BLaER1 treated with 17β-estradiol and CSF1 and Interleukin-3, amounts not matched to agents 10 nM and 100 nM (cell line): Measurements from ENCODE around the gene ATP11A.
"Not testable (repeated sequence)": the region's sequence is repeated elsewhere in the genome, so short reads cannot be mapped to it uniquely, and the experiment has no call there.

Experiments
- H3K27ac ChIP-seq, 11 experiments: shearing (Covaris generic); formaldehyde crosslinking; 2 replicates each; pipeline ENCODE4 v1.8.1; 2022
- H3K27me3 ChIP-seq, 11 experiments: shearing (Covaris generic); formaldehyde crosslinking; 2 replicates each; pipeline ENCODE4 v1.8.1; 2022
- H3K36me3 ChIP-seq, 11 experiments: shearing (Covaris generic); formaldehyde crosslinking; 2 replicates each; pipeline ENCODE4 v1.8.1; 2022
- H3K4me1 ChIP-seq, 10 experiments: shearing (Covaris generic); formaldehyde crosslinking; 2 replicates each; pipeline ENCODE4 v1.8.1; 2022
- H3K4me2 ChIP-seq, 11 experiments: shearing (Covaris generic); formaldehyde crosslinking; 2 replicates each; pipeline ENCODE4 v1.8.1; 2022
- H3K4me3 ChIP-seq, 10 experiments: shearing (Covaris generic); formaldehyde crosslinking; 2 replicates each; pipeline ENCODE4 v1.8.1; 2022
- H3K9ac ChIP-seq, 11 experiments: shearing (Covaris generic); formaldehyde crosslinking; 2 replicates each; pipeline ENCODE4 v1.8.1; 2022
- H3K9me3 ChIP-seq, 11 experiments: shearing (Covaris generic); formaldehyde crosslinking; replicated peaks in 1 of 11; 2 replicates each; pipeline ENCODE4 v1.8.1; 2022
- H4K20me1 ChIP-seq, 11 experiments: shearing (Covaris generic); formaldehyde crosslinking; 2 replicates each; pipeline ENCODE4 v1.8.1; 2022
- Cebpa-rat ChIP-seq, 11 experiments: shearing (Covaris generic); IDR thresholded peaks; 2 replicates each; pipeline ENCODE4 v1.8.1; 2022

Gene ATP11A

DNA sequence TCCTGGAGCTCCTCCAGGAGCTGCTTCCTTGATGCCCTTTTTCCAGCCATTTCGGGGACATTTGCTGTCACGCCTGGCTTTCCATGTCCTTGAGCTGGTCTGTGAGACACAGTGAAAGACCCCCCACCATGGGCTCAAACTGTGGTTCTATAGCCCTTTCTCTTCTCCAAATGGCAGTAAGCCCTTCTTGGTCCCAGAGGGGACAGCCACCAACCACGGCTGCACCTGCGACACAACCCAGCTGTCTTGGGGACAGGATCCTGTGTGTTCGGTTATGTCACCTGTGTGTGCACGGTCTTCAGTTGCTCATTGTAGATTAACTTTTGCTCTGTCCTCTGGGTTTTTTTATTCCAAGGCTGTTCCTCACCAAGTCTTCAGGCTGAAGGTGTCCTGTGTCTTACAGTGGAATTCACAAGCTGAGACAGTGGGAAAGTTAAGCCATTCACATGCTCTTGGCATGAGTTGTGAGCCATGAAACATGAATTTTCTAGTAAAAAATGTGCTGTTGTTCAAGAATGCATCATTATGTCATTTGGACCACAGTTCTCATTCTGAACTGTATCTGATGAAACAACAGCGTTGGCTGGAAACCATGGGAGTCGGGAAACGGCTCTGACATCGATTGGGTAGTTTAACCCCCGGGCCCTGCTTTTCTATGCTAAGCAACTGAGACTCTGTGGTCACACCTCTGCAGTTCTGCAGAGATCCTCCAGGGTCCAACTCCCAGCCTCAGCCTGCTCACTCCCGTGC, 149.7 kb downstream of the ATP11A start:
- H3K9me3 ChIP-seq, result peaks cover 0 to 14% (median 3%) of the 10 kb centered on the region in 11 experiments; a peak in 11 of 22 replicates
- peaks cover 81 to 100% (median 93%) of the 10 kb centered on the region in 11 experiments for H3K36me3 ChIP-seq
- no peak overlapping the region for H3K4me3 ChIP-seq
- H3K27ac ChIP-seq, result no peak overlapping the region
- H3K9ac ChIP-seq, result no peak overlapping the region
- peak overlapping the region in 5 of 11 experiments; percentile 19 to 55 (median 50); a peak in 10 of 22 replicates for H3K4me2 ChIP-seq
- peaks cover 0 to 78% (median 18%) of the 10 kb centered on the region in 11 experiments; a peak in 15 of 22 replicates for H4K20me1 ChIP-seq
- TF ChIP-seq Cebpa-rat (IDR thresholded peaks at IDR 0.05), result no peak
- peaks cover 0 to 14% (median 5%) of the 10 kb centered on the region in 10 experiments; a peak in 10 of 20 replicates for H3K4me1 ChIP-seq
- H3K27me3 ChIP-seq, result no peaks in the 10 kb centered on the region

DNA sequence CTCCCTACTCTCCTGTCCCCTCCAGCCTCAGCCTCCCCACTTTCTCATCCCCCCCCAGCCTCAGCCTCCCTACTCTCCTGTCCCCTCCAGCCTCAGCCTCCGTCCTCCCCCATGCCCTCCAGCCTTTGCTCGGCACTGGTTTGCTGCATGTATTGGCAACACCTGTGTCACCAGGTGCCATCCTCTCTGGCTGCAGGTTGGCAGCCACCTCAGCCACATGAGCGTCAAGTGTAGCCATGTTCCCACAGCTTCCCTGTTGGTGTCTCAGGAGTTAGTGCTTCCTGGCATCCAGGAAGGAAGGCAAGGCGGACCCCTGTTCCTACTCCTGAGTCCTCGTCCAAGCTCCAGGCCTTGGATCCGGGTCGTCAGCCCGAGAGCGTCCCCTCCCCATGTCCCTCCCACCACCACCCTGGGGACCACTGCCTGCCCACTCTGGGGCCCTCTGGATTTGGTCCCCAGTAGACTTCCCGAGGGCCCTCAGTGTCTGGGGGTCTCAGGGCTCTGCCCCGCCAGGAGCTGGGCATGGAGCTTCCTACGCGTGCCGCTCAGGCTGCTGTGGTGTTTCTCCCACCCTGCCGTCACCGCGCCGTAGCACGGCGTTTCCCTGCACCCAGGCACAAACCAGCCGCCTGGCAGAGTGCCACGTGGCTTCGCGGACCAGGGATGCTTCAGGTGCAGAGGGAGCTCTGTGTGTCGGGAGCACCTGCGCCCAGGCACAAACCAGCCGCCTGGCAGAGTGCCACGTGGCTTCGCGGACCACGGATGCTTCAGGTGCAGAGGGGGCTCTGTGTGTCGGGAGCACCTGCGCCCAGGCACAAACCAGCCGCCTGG, 150.8 kb downstream of the ATP11A start:
- no peaks in the 10 kb centered on the region for H3K27me3 ChIP-seq
- peaks cover 77 to 100% (median 91%) of the 10 kb centered on the region in 11 experiments for H3K36me3 ChIP-seq
- peaks cover 0 to 24% (median 9%) of the 10 kb centered on the region in 11 experiments; a peak in 11 of 22 replicates for H3K9me3 ChIP-seq
- peaks cover 0 to 14% (median 5%) of the 10 kb centered on the region in 10 experiments; a peak in 10 of 20 replicates for H3K4me1 ChIP-seq
- no peak overlapping the region for H3K9ac ChIP-seq
- peaks cover 0 to 72% (median 15%) of the 10 kb centered on the region in 11 experiments; a peak in 15 of 22 replicates for H4K20me1 ChIP-seq
- H3K27ac ChIP-seq, result no peak overlapping the region
- H3K4me2 ChIP-seq, result no peak overlapping the region
- no peak overlapping the region for H3K4me3 ChIP-seq
- TF ChIP-seq Cebpa-rat (IDR thresholded peaks at IDR 0.05), result no peak

DNA sequence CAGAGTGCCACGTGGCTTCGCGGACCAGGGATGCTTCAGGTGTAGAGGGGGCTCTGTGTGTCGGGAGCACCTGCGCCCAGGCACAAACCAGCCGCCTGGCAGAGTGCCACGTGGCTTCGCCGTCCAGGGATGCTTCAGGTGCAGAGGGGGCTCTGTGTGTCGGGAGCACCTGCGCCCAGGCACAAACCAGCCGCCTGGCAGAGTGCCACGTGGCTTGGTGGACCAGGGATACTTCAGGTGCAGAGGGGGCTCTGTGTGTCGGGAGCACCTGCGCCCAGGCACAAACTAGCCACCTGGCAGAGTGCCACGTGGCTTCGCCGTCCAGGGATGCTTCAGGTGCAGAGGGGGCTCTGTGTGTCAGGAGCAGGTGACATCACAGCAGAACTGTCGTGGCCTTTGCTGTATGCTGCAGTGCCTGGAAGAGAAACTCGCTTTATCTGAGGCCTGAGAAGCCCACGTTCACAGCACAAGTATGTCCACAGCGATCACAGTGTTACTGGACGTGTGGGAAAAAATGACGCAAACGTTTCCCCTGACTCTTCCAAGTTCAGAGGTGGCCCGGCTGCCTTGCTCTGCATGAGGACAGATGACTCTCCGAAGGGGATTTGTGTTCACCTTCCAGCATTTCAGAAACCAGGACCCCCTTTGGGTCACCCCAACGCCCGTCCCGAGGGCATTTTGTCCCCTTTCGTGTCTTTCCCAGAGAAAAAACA, 151.6 kb downstream of the ATP11A start:
- not testable (repeated sequence) for H3K4me2 ChIP-seq, H3K9ac ChIP-seq, H3K27me3 ChIP-seq, H3K4me3 ChIP-seq, H3K27ac ChIP-seq
- H3K4me1 ChIP-seq, result peaks cover 0 to 14% (median 5%) of the 10 kb centered on the region in 10 experiments; a peak in 10 of 20 replicates
- H4K20me1 ChIP-seq, result peaks cover 0 to 69% (median 14%) of the 10 kb centered on the region in 11 experiments; a peak in 15 of 22 replicates
- peaks cover 78 to 100% (median 91%) of the 10 kb centered on the region in 11 experiments for H3K36me3 ChIP-seq
- H3K9me3 ChIP-seq, result peaks cover 0 to 31% (median 14%) of the 10 kb centered on the region in 11 experiments; a peak in 14 of 22 replicates

DNA sequence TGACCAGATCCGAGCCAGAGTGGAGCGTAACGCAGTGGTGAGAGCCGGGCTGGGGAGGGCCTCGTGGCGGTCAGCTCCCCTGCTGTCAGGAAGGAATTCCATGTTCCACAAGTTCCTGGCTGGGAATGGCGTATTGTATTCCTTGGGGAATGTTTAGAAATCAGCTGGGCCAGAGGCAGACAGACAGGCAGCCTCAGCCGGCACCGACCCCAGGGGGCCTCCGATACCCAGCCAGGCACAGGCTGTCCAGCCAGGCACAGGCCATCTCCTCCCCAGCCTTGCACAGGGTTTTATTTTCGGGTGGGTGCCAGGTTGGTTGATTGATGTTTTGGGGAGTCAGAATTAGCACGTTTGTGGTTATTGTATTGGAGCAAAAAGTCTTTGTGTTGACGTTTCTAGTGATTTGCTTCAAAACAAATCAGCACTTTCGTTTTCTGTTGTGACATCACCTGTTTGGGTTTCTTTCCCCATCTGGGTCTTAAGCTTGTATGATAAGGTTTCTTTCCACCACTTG, 152.6 kb downstream of the ATP11A start:
- Histone ChIP-seq H3K9me3 (peaks cover 0 to 41% (median 24%) of the 10 kb centered on the region in 11 experiments; a peak in 17 of 22 replicates), H3K4me3 (no peak overlapping the region), H4K20me1 (peaks cover 0 to 61% (median 14%) of the 10 kb centered on the region in 11 experiments; a peak in 14 of 22 replicates), H3K27ac (no peak overlapping the region), H3K9ac (no peak overlapping the region), H3K27me3 (no peaks in the 10 kb centered on the region), H3K4me1 (peaks cover 0 to 14% (median 5%) of the 10 kb centered on the region in 10 experiments; a peak in 10 of 20 replicates), H3K4me2 (no peak overlapping the region), H3K36me3 (peaks cover 78 to 100% (median 91%) of the 10 kb centered on the region in 11 experiments)
- no peak for TF ChIP-seq Cebpa-rat (IDR thresholded peaks at IDR 0.05)

DNA sequence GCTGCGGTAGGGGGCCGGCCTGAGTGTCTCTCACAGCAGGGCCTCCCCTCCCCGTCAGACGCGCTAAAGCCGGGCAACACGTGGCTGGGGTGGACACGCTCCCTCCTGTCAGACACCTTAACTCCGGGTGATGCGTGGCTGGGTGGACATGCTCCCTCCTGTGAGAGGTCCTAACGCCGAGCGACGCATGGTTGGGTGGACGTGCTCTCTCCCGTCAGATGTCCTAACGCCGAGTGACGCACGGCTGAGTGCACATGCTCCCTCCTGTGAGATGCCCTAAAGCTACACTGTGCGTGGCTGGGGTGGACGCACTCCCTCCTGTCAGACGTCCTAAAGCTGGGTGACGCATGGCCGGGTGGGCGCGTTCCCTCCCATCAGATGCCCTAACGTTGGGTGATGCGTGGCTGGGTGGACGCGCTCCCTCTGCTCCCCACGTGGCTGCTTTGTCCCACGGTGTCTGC, 153.1 kb downstream of the ATP11A start:
- H3K27me3 ChIP-seq, result no peaks in the 10 kb centered on the region
- H3K9me3 ChIP-seq, result peaks cover 0 to 45% (median 29%) of the 10 kb centered on the region in 11 experiments; a peak in 17 of 22 replicates
- no peak overlapping the region for H3K9ac ChIP-seq
- H3K4me3 ChIP-seq, result no peak overlapping the region
- no peak for TF ChIP-seq Cebpa-rat (IDR thresholded peaks at IDR 0.05)
- peaks cover 78 to 100% (median 91%) of the 10 kb centered on the region in 11 experiments for H3K36me3 ChIP-seq
- H3K27ac ChIP-seq, result no peak overlapping the region
- H3K4me2 ChIP-seq, result no peak overlapping the region
- peaks cover 0 to 55% (median 14%) of the 10 kb centered on the region in 11 experiments; a peak in 15 of 22 replicates for H4K20me1 ChIP-seq
- H3K4me1 ChIP-seq, result peaks cover 0 to 14% (median 5%) of the 10 kb centered on the region in 10 experiments; a peak in 10 of 20 replicates

DNA sequence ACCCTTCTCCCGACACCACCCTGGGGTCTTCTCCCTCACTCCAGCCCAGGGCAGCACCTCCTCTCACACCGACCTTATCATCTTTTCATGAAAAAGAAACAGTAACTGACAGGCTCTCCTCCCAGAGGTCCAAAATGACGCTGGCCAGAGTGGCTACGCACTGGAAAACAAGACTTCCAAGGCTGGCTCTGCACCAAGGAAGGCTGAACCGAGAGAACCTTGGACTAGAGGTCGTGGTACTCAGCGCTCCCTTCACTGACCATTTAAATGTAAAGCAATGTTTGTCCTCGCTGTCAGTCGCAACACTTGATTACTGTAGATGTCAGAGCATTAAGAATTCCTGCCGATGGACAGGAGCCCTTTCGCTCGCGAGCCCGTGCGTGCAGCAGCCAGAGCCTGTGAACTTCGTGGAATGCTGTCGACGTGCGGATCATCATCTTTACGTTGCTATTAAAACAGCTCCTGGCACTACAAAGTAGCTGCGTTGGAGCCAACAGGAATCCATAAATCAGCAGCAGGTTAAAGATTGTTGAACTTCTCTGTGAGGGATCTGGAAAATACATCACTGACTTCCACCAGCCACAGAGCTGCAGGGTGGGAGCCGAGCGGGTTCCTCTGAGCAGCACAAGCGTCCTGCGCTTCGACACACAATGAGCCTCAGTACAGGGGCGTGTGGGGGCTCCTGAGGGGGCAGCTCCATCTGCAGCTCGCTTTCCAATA, 153.7 kb downstream of the ATP11A start:
- Histone ChIP-seq H3K9me3 (peaks cover 0 to 45% (median 30%) of the 10 kb centered on the region in 11 experiments; a peak in 17 of 22 replicates), H3K36me3 (peaks cover 77 to 100% (median 91%) of the 10 kb centered on the region in 11 experiments)
- TF ChIP-seq Cebpa-rat (IDR thresholded peaks at IDR 0.05), result no peak

DNA sequence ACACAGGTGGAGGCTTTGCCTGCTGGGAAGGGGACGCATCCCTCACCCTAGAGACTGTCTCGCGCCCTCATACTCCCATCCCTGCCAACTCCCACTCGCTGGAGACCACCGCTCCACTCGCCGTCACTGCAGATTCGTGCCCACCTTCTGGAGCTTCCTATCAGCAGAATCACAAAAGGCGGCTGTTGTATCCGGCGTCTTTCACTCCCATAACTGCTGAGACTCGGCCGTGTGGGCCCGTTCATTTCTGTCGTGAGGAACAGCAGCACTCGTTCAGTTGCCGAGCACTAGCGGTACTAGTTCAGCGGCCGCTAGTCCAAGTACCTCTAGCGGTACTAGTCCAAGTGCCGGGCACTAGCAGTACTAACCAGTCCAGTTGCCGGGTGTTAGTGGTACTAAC, 154.6 kb downstream of the ATP11A start:
- Histone ChIP-seq H3K4me3 (no peak overlapping the region), H3K27me3 (no peaks in the 10 kb centered on the region), H3K36me3 (peaks cover 69 to 100% (median 88%) of the 10 kb centered on the region in 11 experiments), H3K4me2 (no peak overlapping the region), H3K9ac (no peak overlapping the region), H3K9me3 (peaks cover 0 to 45% (median 30%) of the 10 kb centered on the region in 11 experiments; a peak in 17 of 22 replicates), H3K4me1 (peaks cover 0 to 10% (median under 1%) of the 10 kb centered on the region in 10 experiments; a peak in 8 of 20 replicates), H4K20me1 (peaks cover 0 to 41% (median 8%) of the 10 kb centered on the region in 11 experiments; a peak in 12 of 22 replicates), H3K27ac (no peak overlapping the region)
- no peak for TF ChIP-seq Cebpa-rat (IDR thresholded peaks at IDR 0.05)

More for the DNA sequence above, 153.7 kb downstream of the ATP11A start:
- Histone ChIP-seq H3K27ac (no peak overlapping the region), H3K4me3 (no peak overlapping the region), H3K4me2 (no peak overlapping the region), H3K4me1 (peaks cover 0 to 12% (median 5%) of the 10 kb centered on the region in 10 experiments; a peak in 10 of 20 replicates), H3K9ac (no peak overlapping the region), H4K20me1 (peaks cover 0 to 49% (median 12%) of the 10 kb centered on the region in 11 experiments; a peak in 15 of 22 replicates), H3K27me3 (no peaks in the 10 kb centered on the region)
